AG10803 (cell line): ENCODE measurements around the gene STAC2.

ENCODE experiments used
- DNase-seq: peaks from one replicate; pipeline ENCODE4 v3.0.0; 2010; ENCODE audit warnings: low read depth
- H3K4me3 ChIP-seq: 2 replicates; pipeline ENCODE4 v1.5.1; 2011; ENCODE audit warnings: mild to moderate bottlenecking, low read length, control low read depth
- CTCF ChIP-seq: conservative IDR thresholded peaks from 2 replicates; pipeline ENCODE4 v1.5.1; 2011; ENCODE audit warnings: mild to moderate bottlenecking, low read length, control low read depth, inconsistent platforms

The STAC2 gene

GRCh38 chr17:39223907-39224777, 1.6 kb downstream of the STAC2 start:
- no peak overlapping the region for H3K4me3 ChIP-seq
- no peak for TF ChIP-seq CTCF
- DNase-seq: no peak

GRCh38 chr17:39222866-39223834, 2.6 kb downstream of the STAC2 start:
- TF ChIP-seq CTCF: no peak
- no peak for DNase-seq
- H3K4me3 ChIP-seq: no peak overlapping the region

GRCh38 chr17:39222151-39222550, 3.6 kb downstream of the STAC2 start:
- no peak for DNase-seq
- H3K4me3 ChIP-seq: no peak overlapping the region
- TF ChIP-seq CTCF: no peak

- no peak for TF ChIP-seq CTCF
- no peak for DNase-seq
- H3K4me3 ChIP-seq: no peak overlapping the region
These were observed 4.2 kb downstream of the STAC2 start for GRCh38 chr17:39221572-39221971.

- TF ChIP-seq CTCF: no peak
- H3K4me3 ChIP-seq: no peak overlapping the region
- DNase-seq: no peak
These were observed 6.0 kb downstream of the STAC2 start for GRCh38 chr17:39219647-39220154.

GRCh38 chr17:39218906-39219305, 6.8 kb downstream of the STAC2 start:
- no peak for DNase-seq
- no peak for TF ChIP-seq CTCF

More at GRCh38 chr17:39218906-39219305, 6.8 kb downstream of the STAC2 start:
- no peak overlapping the region for H3K4me3 ChIP-seq
